H9 (cell line): ENCODE measurements around the gene OR51S1. TPM values are rescaled to one million over a fixed set of nuclear protein-coding genes. Genes with fewer than 3 reads are reported as not detected.

ENCODE experiments used
- DNase-seq: peaks from one replicate; pipeline ENCODE4 v3.0.0-alpha.2; 2017
- H2AFZ ChIP-seq: one replicate; pipeline ENCODE4 v1.6.1; 2013; ENCODE audit warnings: mild to moderate bottlenecking, low read length, control low read depth, moderate library complexity
- H2AK5ac ChIP-seq: 2 replicates; pipeline ENCODE4 v1.6.1; 2013; ENCODE audit warnings: low read length, control low read depth, mixed read lengths; ENCODE audit not compliant: insufficient read length
- H2BK120ac ChIP-seq: one replicate; pipeline ENCODE4 v1.6.1; 2013; ENCODE audit warnings: low read depth, mild to moderate bottlenecking, low read length, control low read depth, inconsistent platforms; ENCODE audit not compliant: poor library complexity, severe bottlenecking
- H2BK12ac ChIP-seq: 2 replicates; pipeline ENCODE4 v1.6.1; 2013; ENCODE audit warnings: low read length, control low read depth, mixed read lengths, low read depth; ENCODE audit not compliant: insufficient read length
- H2BK15ac ChIP-seq: 2 replicates; pipeline ENCODE4 v1.6.1; 2013; ENCODE audit warnings: low read depth, low read length, control low read depth
- H2BK20ac ChIP-seq: one replicate; pipeline ENCODE4 v1.6.1; 2013; ENCODE audit warnings: low read depth, mild to moderate bottlenecking, low read length, control low read depth, inconsistent platforms; ENCODE audit not compliant: poor library complexity, severe bottlenecking
- H2BK5ac ChIP-seq: 2 replicates; pipeline ENCODE4 v1.6.1; 2013; ENCODE audit warnings: low read length, control low read depth, mixed read lengths; ENCODE audit not compliant: insufficient read length
- H3K14ac ChIP-seq: 2 replicates; pipeline ENCODE4 v1.6.1; 2013; ENCODE audit warnings: low read length, control low read depth; ENCODE audit not compliant: insufficient read depth
- H3K18ac ChIP-seq: 2 replicates; pipeline ENCODE4 v1.6.1; 2013; ENCODE audit warnings: low read depth, mild to moderate bottlenecking, mixed read lengths, low read length, control low read depth; ENCODE audit not compliant: insufficient read length
- H3K23ac ChIP-seq: 2 replicates; pipeline ENCODE4 v1.6.1; 2013; ENCODE audit warnings: low read length, control low read depth, mixed read lengths, low read depth; ENCODE audit not compliant: insufficient read length
- H3K23me2 ChIP-seq: 2 replicates; pipeline ENCODE4 v1.6.1; 2013; ENCODE audit warnings: low read depth, mild to moderate bottlenecking, mixed read lengths, low read length, control low read depth; ENCODE audit not compliant: insufficient read length, poor library complexity, severe bottlenecking
- H3K27ac ChIP-seq: 2 replicates; pipeline ENCODE4 v1.5.1; 2013; ENCODE audit warnings: low read length, control low read depth, mixed read lengths, low read depth; ENCODE audit not compliant: insufficient read length
- H3K27me3 ChIP-seq: 2 replicates; pipeline ENCODE4 v1.6.1; 2013; ENCODE audit warnings: low read length, control low read depth, inconsistent platforms; ENCODE audit not compliant: insufficient read depth
- H3K4ac ChIP-seq: 2 replicates; pipeline ENCODE4 v1.6.1; 2013; ENCODE audit warnings: low read depth, mild to moderate bottlenecking, control low read depth, inconsistent platforms, low read length, moderate library complexity
- H3K4me1 ChIP-seq: 2 replicates; pipeline ENCODE4 v1.6.1; 2013; ENCODE audit warnings: low read length, control low read depth, inconsistent platforms; ENCODE audit not compliant: insufficient read depth
- H3K4me2 ChIP-seq: 2 replicates; pipeline ENCODE4 v1.6.1; 2013; ENCODE audit warnings: low read length, control low read depth, mixed read lengths; ENCODE audit not compliant: insufficient read length, insufficient read depth
- H3K56ac ChIP-seq: 2 replicates; pipeline ENCODE4 v1.6.1; 2013; ENCODE audit warnings: low read depth, mild to moderate bottlenecking, mixed read lengths, low read length, control low read depth; ENCODE audit not compliant: insufficient read length
- H3K79me1 ChIP-seq: 2 replicates; pipeline ENCODE4 v1.6.1; 2013; ENCODE audit warnings: low read depth, mild to moderate bottlenecking, moderate library complexity, low read length, control low read depth, inconsistent platforms; ENCODE audit not compliant: insufficient read depth, poor library complexity, severe bottlenecking
- H3K79me2 ChIP-seq: 2 replicates; pipeline ENCODE4 v1.6.1; 2013; ENCODE audit warnings: low read length, control low read depth, inconsistent platforms; ENCODE audit not compliant: insufficient read depth
- H3K9ac ChIP-seq: 2 replicates; pipeline ENCODE4 v1.6.1; 2013; ENCODE audit warnings: low read length, control low read depth, mixed read lengths; ENCODE audit not compliant: insufficient read length; ENCODE audit errors: extremely low read depth
- H3K9me3 ChIP-seq: one replicate; pipeline ENCODE4 v1.6.1; 2013; ENCODE audit warnings: low read depth, low read length, inconsistent platforms; ENCODE audit not compliant: control insufficient read depth
- H3T11ph ChIP-seq: one replicate; pipeline ENCODE4 v1.6.1; 2013; ENCODE audit warnings: mild to moderate bottlenecking, low read length, control low read depth, inconsistent platforms
- H4K20me1 ChIP-seq: one replicate; pipeline ENCODE4 v1.6.1; 2013; ENCODE audit not compliant: control insufficient read depth, insufficient read length, insufficient read depth
- H4K5ac ChIP-seq: 2 replicates; pipeline ENCODE4 v1.6.1; 2013; ENCODE audit warnings: low read depth, mild to moderate bottlenecking, mixed read lengths, low read length, control low read depth; ENCODE audit not compliant: insufficient read length
- H4K8ac ChIP-seq: replicated peaks from 2 replicates; pipeline ENCODE4 v1.6.1; 2013; ENCODE audit warnings: low read length, control low read depth, mixed read lengths, low read depth; ENCODE audit not compliant: insufficient read length
- H4K91ac ChIP-seq: 2 replicates; pipeline ENCODE4 v1.6.1; 2013; ENCODE audit warnings: low read depth, mild to moderate bottlenecking, moderate library complexity, mixed read lengths, low read length, control low read depth; ENCODE audit not compliant: insufficient read length
- H3K27ac Mint-ChIP-seq, 3 experiments: 2 replicates in 2 of 3; 3 replicates in 1 of 3; pipeline ENCODE4 v1.8.0; 2020 to 2021; ENCODE audit warnings: mixed read lengths in 3 of 3, mild to moderate bottlenecking in 1 of 3, moderate library complexity in 1 of 3
- H3K27me3 Mint-ChIP-seq: 2 replicates; pipeline ENCODE4 v1.8.0; 2021; ENCODE audit warnings: low read depth, mild to moderate bottlenecking, moderate library complexity, mixed read lengths
- H3K36me3 Mint-ChIP-seq, 3 experiments: 2 replicates in 2 of 3; 3 replicates in 1 of 3; pipeline ENCODE4 v1.8.0; 2020 to 2021; ENCODE audit warnings: low read depth in 3 of 3, mixed read lengths in 3 of 3; ENCODE audit not compliant: insufficient read depth in 1 of 3
- H3K4me1 Mint-ChIP-seq, 2 experiments: 2 replicates each; pipeline ENCODE4 v1.8.0; 2020; ENCODE audit warnings: mixed read lengths in 2 of 2
- H3K4me3 Mint-ChIP-seq, 2 experiments: 2 replicates in 1 of 2; 3 replicates in 1 of 2; pipeline ENCODE4 v1.8.0; 2020 to 2021; ENCODE audit warnings: mild to moderate bottlenecking in 2 of 2, mixed read lengths in 2 of 2, moderate library complexity in 1 of 2
- H3K9me3 Mint-ChIP-seq, 2 experiments: 2 replicates in 1 of 2; 3 replicates in 1 of 2; pipeline ENCODE4 v1.8.0; 2020; ENCODE audit warnings: mild to moderate bottlenecking in 2 of 2, mixed read lengths in 2 of 2, moderate library complexity in 1 of 2
- WGBS: extraction: QIAGEN DNeasy Blood & Tissue Kit; methylation state at CpG from one replicate; pipeline ENCODE4 v1.1.7; 2013; ENCODE audit warnings: missing lambda C conversion rate, low lambda C conversion rate, mixed read lengths; ENCODE audit not compliant: insufficient read length; ENCODE audit errors: extremely low coverage; 5-methylcytosine and 5-hydroxymethylcytosine counted together
- total RNA-seq: library from RNA; stranded (reverse); gene quantifications from 2 replicates; pipeline ENCODE4 v1.2.1, GENCODE V29; 2021
- TF ChIP-seq, protein P1 (sequence below): fragments of 200-600 bp; sonication (generic); conservative IDR thresholded peaks from 3 replicates; pipeline ENCODE4 v1.8.0; 2021; ENCODE audit warnings: antibody characterized with exemption, mild to moderate bottlenecking

The OR51S1 gene
- total RNA-seq, 1 experiment from 2014 or later, result not detected

DNA sequence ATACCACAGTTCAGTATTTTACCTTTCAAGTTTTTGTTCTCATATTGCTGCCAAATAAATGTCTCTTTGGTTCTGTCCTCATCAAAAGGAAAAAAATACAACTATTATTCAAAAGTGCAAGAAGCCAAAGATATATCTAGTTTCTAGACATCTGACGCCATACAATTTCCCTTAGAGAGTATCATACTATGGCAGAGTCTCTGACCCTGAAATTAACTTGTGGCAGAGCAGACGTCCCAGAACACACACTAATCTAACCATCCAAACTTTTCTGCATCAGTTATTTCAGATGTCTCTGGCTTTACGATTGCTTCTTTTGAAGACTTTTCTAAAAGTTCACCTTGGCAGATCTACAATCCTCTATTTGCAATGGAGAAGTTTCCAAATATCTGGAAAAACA, 35.4 kb upstream of the OR51S1 start:
- no peak overlapping the region for H3K27ac ChIP-seq
- DNase-seq, result no peak
- no peak overlapping the region for H3K18ac ChIP-seq
- H4K20me1 ChIP-seq, result no peaks in the 10 kb centered on the region
- TF ChIP-seq, protein P1, sequence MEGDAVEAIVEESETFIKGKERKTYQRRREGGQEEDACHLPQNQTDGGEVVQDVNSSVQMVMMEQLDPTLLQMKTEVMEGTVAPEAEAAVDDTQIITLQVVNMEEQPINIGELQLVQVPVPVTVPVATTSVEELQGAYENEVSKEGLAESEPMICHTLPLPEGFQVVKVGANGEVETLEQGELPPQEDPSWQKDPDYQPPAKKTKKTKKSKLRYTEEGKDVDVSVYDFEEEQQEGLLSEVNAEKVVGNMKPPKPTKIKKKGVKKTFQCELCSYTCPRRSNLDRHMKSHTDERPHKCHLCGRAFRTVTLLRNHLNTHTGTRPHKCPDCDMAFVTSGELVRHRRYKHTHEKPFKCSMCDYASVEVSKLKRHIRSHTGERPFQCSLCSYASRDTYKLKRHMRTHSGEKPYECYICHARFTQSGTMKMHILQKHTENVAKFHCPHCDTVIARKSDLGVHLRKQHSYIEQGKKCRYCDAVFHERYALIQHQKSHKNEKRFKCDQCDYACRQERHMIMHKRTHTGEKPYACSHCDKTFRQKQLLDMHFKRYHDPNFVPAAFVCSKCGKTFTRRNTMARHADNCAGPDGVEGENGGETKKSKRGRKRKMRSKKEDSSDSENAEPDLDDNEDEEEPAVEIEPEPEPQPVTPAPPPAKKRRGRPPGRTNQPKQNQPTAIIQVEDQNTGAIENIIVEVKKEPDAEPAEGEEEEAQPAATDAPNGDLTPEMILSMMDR, result no peak
- no peaks in the 10 kb centered on the region for H3K79me1 ChIP-seq
- H4K91ac ChIP-seq, result no peak overlapping the region
- H3K4me3 Mint-ChIP-seq, result no peak overlapping the region
- no peak overlapping the region for H2BK120ac ChIP-seq
- no peak overlapping the region for H3K27ac Mint-ChIP-seq
- no peaks in the 10 kb centered on the region for H3K79me2 ChIP-seq
- H3K4me2 ChIP-seq, result no peak overlapping the region
- H2BK20ac ChIP-seq, result no peak overlapping the region
- H3K27me3 Mint-ChIP-seq, result peaks cover 2% of the 10 kb centered on the region; the same call in 1 of the 2 replicates
- no peaks in the 10 kb centered on the region for H3K36me3 Mint-ChIP-seq
- no peak overlapping the region for H3K14ac ChIP-seq
- H3K23me2 ChIP-seq, result no peaks in the 10 kb centered on the region
- H3K56ac ChIP-seq, result no peak overlapping the region
- no peaks in the 10 kb centered on the region for H3K27me3 ChIP-seq
- no peak overlapping the region for H2AFZ ChIP-seq
- H2BK15ac ChIP-seq, result no peak overlapping the region
- H3K9me3 ChIP-seq, result no peaks in the 10 kb centered on the region
- H3K9me3 Mint-ChIP-seq, result no peaks in the 10 kb centered on the region
- no peak overlapping the region for H3K9ac ChIP-seq
- no peaks in the 10 kb centered on the region for H3K4me1 Mint-ChIP-seq
- H4K8ac ChIP-seq, result no peak overlapping the region
- no peak overlapping the region for H3K4ac ChIP-seq
- no CpG with 5 or more reads among the region's 3 CpGs for WGBS
- no peak overlapping the region for H2AK5ac ChIP-seq
- H4K5ac ChIP-seq, result no peak overlapping the region
- H2BK5ac ChIP-seq, result no peak overlapping the region
- H3K4me1 ChIP-seq, result no peaks in the 10 kb centered on the region
- H3T11ph ChIP-seq, result no peak overlapping the region
- no peak overlapping the region for H3K23ac ChIP-seq
- H2BK12ac ChIP-seq, result no peak overlapping the region
